Kidney (tissue), 14 donors: ENCODE results near the gene DAB1. TPM values are rescaled to one million over a fixed set of nuclear protein-coding genes. Genes with fewer than 3 reads are reported as not detected.

ENCODE experiments used
- DNase-seq, 5 donors: peaks; one replicate each; pipeline ENCODE4 v3.0.0-alpha.2; 2013 to 2020
- FAIRE-seq: peaks from 2 replicates; lab custom pipeline; 2012; peaks lifted over from hg19 to GRCh38; lab: Jason Lieb, UNC
- H3K27ac ChIP-seq, 2 donors: one replicate each; pipeline ENCODE4 v1.7.0; 2013; ENCODE audit warnings: low read depth in 2 of 2, low read length in 2 of 2, inconsistent platforms in 1 of 2
- H3K27me3 ChIP-seq: one replicate; pipeline ENCODE4 v1.7.1; 2013; ENCODE audit warnings: low read length, inconsistent platforms; ENCODE audit not compliant: control insufficient read depth, insufficient read depth
- H3K36me3 ChIP-seq, 3 donors: one replicate each; pipeline versions ENCODE4 v1.7.0 to v1.7.1; 2013; ENCODE audit warnings: low read length in 3 of 3, control low read depth in 1 of 3, inconsistent platforms in 1 of 3; ENCODE audit not compliant: insufficient read depth in 3 of 3, control insufficient read depth in 2 of 3
- H3K4me1 ChIP-seq, 3 donors: one replicate each; pipeline versions ENCODE4 v1.7.0 to v1.7.1; 2013; ENCODE audit warnings: low read length in 3 of 3, inconsistent platforms in 1 of 3, low read depth in 1 of 3; ENCODE audit not compliant: control insufficient read depth in 2 of 3, insufficient read depth in 2 of 3
- H3K4me3 ChIP-seq, 3 donors: one replicate each; pipeline versions ENCODE4 v1.7.0 to v1.8.1; 2013; ENCODE audit warnings: low read length in 3 of 3, control low read depth in 1 of 3, inconsistent platforms in 1 of 3
- H3K9ac ChIP-seq, 3 donors: one replicate each; pipeline versions ENCODE4 v1.7.0 to v1.7.1; 2013; ENCODE audit warnings: low read length in 3 of 3, control low read depth in 1 of 3, inconsistent platforms in 1 of 3
- H3K9me3 ChIP-seq, 3 donors: one replicate each; pipeline versions ENCODE4 v1.7.0 to v1.7.1; 2013; ENCODE audit warnings: low read length in 3 of 3, control low read depth in 1 of 3, inconsistent platforms in 1 of 3; ENCODE audit not compliant: control insufficient read depth in 2 of 3, insufficient read depth in 1 of 3
- intact Hi-C: fragments of 100-400 bp; cut with DNase I; formaldehyde crosslinking; loops from one replicate; pipeline ENCODE4 v1.11.1; 2022
- polyA plus RNA-seq: library from polyadenylated mRNA; stranded (reverse); fragments of 350-450 nt; fragmentation: Illumina TruSeq; extraction: RNeasy Lipid Tissue Mini Kit (QIAGEN cat#74804); gene quantifications from one replicate; pipeline ENCODE4 v1.2.3, GENCODE V29; 2014; ENCODE audit warnings: low read depth, low replicate concordance; ENCODE audit not compliant: insufficient read depth
- total RNA-seq: library from RNA; stranded (reverse); fragmentation: NEBNext Ultra II Directional; extraction: Animal tissue kit (Norgen Biotek cat#: 25700); gene quantifications from one replicate; pipeline ENCODE4 v1.2.1, GENCODE V29; 2021
- TF ChIP-seq, protein P1 (sequence below): IDR thresholded peaks from 3 replicates; pipeline ENCODE4 v1.5.1; 2012; ENCODE audit warnings: mild to moderate bottlenecking, moderate library complexity, borderline replicate concordance; ENCODE audit not compliant: insufficient read depth; ENCODE audit errors: extremely low read depth
- donor health status: control.
- donor health status: control.
- donor health status: control.
- donor health status: control.
- donor health status: control.
- donor health status: DM: yes; HTN: yes; CAD: no.
- donor health status: Normal renal cell carcinoma (clear cell type).

The DAB1 gene
- total and polyA plus RNA-seq, 2 donors from 2014 or later = 2.3 TPM; not detected in 1

DNA sequence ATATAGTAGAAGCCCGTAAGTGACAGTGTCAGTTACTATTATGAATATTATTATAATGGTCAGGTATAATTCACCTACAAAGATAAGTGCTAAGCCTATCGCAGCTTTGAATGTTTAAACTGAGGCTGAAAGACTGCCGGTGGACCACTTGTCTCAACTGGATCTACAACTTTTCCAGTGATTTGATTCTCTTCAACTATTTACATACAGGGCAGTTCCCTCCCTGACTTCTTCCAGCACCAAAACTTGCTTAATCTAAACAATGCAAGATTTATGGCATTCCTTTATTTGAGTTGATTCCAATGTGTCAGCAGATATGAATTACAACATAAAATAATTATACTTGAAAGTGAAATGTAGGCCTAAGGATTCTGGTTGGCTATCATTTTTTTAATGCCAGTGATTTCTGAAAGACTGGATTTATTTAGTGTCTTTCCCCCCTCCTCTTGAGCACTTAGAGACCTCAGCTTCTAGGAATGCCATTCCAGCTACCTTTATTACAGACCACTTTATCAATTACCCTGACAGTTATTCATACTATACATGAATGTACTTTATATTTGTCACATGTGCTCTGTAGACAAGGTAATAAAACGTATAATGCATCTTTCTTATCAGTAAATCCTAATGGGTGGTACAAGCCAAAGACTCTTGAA, 304.8 kb downstream of the DAB1 start:
- FAIRE-seq (no peak), DNase-seq (no peak)
- no peaks in the 10 kb centered on the region for H3K27me3 ChIP-seq
- H3K4me3 ChIP-seq = no peak overlapping the region
- intact Hi-C loops = no loop called here
- no peaks in the 10 kb centered on the region for H3K4me1 ChIP-seq
- H3K36me3 ChIP-seq = no peaks in the 10 kb centered on the region
- no peaks in the 10 kb centered on the region for H3K9me3 ChIP-seq
- TF ChIP-seq, protein P1, sequence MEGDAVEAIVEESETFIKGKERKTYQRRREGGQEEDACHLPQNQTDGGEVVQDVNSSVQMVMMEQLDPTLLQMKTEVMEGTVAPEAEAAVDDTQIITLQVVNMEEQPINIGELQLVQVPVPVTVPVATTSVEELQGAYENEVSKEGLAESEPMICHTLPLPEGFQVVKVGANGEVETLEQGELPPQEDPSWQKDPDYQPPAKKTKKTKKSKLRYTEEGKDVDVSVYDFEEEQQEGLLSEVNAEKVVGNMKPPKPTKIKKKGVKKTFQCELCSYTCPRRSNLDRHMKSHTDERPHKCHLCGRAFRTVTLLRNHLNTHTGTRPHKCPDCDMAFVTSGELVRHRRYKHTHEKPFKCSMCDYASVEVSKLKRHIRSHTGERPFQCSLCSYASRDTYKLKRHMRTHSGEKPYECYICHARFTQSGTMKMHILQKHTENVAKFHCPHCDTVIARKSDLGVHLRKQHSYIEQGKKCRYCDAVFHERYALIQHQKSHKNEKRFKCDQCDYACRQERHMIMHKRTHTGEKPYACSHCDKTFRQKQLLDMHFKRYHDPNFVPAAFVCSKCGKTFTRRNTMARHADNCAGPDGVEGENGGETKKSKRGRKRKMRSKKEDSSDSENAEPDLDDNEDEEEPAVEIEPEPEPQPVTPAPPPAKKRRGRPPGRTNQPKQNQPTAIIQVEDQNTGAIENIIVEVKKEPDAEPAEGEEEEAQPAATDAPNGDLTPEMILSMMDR = no peak
- H3K9ac ChIP-seq = no peak overlapping the region
- no peak overlapping the region for H3K27ac ChIP-seq

DNA sequence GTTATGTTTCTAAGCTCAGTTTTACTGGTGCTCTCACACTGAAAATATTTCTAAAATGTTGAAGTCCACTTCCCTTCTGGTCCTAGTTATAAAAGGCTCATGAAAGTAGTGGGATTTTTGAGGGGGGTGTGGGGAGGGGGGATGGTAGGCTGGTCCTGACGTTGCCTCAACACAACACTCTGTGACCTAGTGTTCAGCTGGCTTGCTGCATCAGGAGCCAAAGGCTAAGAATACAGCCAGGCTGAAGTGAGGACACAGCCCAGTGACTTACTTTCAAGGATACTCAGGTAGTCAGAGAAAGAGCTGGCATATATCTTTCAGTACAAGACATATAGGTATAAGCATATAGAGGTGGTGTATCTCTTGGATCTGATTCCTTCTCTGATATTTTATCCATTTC, 306.1 kb downstream of the DAB1 start:
- H3K9ac ChIP-seq = no peak overlapping the region
- no peaks in the 10 kb centered on the region for H3K27me3 ChIP-seq
- no peaks in the 10 kb centered on the region for H3K9me3 ChIP-seq
- intact Hi-C loops = no loop called here
- no peaks in the 10 kb centered on the region for H3K4me1 ChIP-seq
- FAIRE-seq = no peak
- TF ChIP-seq, protein P1 = no peak
- H3K4me3 ChIP-seq = no peak overlapping the region
- H3K27ac ChIP-seq = no peak overlapping the region
- DNase-seq = no peak
- H3K36me3 ChIP-seq = no peaks in the 10 kb centered on the region

DNA sequence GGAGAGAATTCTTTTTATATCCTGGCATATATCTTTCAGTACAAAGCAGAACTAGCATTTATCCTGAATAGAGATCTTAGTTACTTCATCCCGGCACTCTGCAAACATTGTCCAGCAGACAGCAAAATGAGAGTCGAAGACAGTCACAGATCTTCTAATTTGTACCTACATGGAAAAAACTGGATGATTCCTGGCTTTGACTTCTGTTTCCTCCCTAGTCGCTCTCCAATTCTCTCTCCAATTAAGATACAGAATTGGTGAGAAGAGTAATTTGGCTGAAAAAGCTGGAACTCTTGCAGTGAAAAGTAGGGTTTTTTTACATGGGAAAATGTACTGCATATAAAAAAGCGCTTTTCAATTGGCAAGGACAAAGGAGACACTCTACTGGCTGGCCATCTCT, 307.0 kb downstream of the DAB1 start:
- intact Hi-C loops = no loop called here
- Histone ChIP-seq H3K27me3 (no peaks in the 10 kb centered on the region), H3K9me3 (no peaks in the 10 kb centered on the region), H3K27ac (no peak overlapping the region), H3K4me1 (no peaks in the 10 kb centered on the region), H3K36me3 (no peaks in the 10 kb centered on the region), H3K9ac (no peak overlapping the region), H3K4me3 (no peak overlapping the region)
- DNase-seq (no peak), FAIRE-seq (no peak)
- TF ChIP-seq, protein P1 = no peak
